IPS DF 4.7 (cell line): ENCODE data around the gene NCBP1.

Experiments
- DNase-seq: peaks from one replicate; pipeline ENCODE4 v3.0.0-alpha.2; 2013; ENCODE audit warnings: low spot score; ENCODE audit errors: extremely low read depth

Gene NCBP1

DNA sequence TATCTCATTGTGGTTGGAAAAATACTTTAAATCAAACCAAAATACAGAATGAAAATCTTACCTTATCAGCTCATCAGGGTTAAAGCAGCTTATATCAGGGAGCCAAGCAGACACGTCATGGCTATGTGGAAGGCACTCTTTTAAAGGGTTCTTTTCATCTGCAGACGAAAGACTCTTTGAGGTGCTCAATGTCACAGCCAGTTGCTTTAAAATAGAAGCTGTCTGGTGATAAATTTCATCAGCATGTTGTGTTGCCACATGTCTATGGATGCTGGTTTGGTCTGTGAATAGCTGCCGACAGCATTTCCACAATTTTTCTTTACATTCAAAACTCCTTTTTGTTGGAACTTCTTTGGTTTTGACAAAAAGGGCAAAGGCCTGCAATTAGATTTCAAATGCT lies 8.0 kb upstream of the NCBP1 start:
- no peak for DNase-seq

GRCh38 chr9:97627624-97628023 lies 6.0 kb upstream of the NCBP1 start:
- no peak for DNase-seq

GRCh38 chr9:97628668-97629067 lies 5.0 kb upstream of the NCBP1 start:
- no peak for DNase-seq

DNA sequence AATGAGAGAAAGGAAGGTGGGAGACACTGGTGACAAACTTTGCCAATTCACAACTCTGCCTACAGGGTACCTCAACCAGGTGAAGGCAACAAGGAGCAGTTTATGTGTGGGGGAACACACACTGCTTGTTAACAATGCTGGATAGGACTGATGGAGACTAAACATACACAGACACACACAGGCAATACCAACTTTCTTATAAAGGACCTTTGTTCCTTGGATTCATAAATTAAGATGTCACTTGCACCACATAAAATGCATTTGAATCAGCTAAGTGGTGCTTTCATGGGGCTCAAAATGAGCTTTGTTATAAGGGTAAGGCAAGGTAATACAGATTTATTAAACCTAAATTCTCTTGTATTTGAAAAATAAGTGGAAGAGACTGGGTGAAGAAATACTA lies 4.5 kb upstream of the NCBP1 start:
- DNase-seq, result no peak

GRCh38 chr9:97630591-97630990 lies 3.0 kb upstream of the NCBP1 start:
- no peak for DNase-seq

DNA sequence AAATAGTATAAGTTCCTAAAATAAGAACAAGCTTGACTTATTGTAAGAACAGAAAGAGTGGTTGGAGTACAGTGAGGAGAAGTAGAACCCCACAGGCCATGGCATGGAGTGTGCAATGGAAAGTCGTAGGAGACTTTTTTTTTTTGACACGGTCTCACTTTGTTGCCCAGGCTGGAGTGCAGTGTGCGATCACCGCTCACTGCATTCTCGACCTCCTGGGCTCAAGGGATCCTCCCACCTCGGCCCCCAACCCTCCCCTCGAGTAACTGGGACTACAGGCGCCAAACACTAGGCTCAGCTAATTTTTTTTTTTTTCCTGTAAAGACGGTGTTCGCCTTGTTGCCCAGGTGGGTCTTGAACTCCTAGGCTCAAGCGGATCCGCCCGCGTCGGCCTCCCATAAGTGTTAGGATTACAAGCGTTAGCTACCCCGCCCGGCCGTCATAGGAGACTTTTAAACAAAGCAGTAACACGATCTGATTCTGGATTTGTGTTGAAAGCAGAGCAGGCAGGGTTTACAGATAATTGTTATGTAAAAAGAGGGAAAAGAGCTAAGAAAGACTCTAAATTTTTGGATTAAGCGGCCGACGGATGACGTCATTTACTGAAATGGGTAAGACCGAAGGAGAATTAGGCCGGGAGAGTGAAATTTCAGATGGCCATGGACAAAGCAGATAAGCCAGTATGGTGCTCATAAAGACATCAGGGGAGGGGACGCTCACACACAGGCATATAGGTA lies 1.2 kb upstream of the NCBP1 start:
- DNase-seq, result no peak

GRCh38 chr9:97633859-97634490 lies 354 bp downstream of the NCBP1 start:
- DNase-seq, result no peak

DNA sequence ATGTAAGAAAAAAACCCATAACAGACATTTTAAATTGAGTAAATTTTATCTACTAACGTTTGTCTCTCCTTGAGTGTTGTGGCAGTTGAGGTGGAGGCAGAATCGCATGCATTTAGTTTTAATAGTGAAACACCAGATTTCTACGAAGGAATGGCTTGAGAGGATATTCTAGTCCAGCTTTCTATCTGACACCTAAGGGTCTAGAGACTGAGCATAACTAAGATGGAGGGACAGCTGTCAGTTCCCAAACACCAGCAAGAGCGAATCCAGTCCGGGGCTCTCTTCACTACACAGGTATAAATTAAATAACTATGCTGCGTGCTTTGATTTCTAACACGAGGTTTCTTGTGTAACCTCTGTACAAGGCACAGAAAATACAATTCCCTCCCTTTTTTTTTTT lies 1.4 kb downstream of the NCBP1 start:
- DNase-seq, result no peak

DNA sequence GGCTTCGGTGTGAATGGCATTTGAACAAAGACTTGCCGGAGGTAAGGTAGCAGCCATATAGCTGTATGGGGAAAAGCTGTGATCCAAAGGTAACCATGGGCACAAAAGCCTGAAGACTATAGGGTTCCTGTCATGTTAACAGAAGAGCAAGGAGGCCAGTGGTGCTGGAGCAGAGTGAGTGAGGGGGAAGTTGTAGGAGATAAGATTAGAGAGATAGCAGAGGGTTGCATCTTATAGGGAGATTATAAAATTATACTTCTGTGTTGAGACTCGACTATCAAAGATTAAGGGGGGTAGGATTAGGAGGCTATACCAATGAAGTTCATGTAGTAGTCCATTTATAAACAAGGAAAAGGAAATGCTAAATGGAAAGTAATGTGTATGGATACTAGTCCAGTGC lies 3.3 kb downstream of the NCBP1 start:
- DNase-seq, result no peak

- DNase-seq, result no peak
These were observed 5.0 kb downstream of the NCBP1 start for GRCh38 chr9:97638666-97639065.

DNA sequence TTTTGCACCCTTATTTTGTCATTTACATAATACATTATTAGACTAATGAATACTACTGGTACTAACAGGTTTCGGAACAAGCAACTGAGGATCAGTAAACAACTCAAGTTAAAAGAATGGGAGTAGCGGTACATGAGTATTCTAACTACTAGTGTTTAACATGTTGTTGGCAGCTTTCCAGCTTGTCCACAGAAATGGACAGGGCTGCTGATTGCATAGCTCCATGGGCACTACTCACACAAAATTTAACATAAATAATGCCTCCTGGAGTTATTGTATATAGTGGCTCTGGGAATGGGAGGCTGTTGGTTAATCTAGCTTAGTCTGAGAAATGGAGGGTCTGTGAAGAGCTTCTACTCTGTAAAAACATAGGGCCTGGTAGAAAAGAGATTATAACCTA lies 6.7 kb downstream of the NCBP1 start:
- no peak for DNase-seq

DNA sequence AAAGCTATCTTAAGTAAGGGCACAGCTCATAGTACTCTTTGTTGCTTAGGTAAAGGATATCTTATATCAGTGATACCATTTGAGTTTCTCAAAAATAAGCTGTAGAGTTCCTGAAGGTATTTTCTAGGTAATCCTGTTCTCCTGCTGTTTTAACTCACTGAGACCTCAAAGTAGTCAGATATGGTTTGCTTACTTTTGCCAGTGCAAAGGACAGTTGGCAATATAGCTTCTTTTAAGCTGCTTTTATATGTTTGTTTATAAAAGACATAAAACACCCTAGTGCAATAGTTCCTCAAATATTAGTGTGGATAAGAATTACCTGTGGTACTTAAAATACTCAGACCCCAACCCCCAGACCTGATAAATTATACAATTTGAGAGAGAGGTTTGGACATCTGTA lies 12.1 kb downstream of the NCBP1 start:
- DNase-seq, result no peak

- DNase-seq, result no peak
These were observed 14.4 kb downstream of the NCBP1 start for GRCh38 chr9:97647996-97648395.

DNA sequence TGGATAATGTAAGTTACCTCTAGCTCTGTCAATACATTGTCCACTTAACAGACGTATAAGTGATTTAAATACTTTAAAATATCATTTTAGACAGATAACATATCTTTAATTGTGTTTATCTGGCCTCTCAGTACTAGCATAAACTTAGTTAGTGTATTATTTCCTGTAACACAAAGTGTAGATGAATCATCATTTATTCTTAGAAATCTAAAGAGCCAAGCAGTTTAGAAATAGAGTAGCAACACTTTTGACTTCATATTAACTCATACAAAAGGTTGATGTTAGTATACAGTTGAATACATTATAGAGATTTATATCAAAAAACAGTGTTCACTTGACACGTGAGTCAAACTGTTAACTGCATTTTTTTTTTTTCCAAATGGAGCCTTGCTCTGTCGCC lies 18.0 kb downstream of the NCBP1 start:
- no peak for DNase-seq

GRCh38 chr9:97658707-97659106 lies 25.1 kb downstream of the NCBP1 start:
- no peak for DNase-seq

- no peak for DNase-seq
These were observed 26.1 kb downstream of the NCBP1 start for GRCh38 chr9:97659771-97660170.

GRCh38 chr9:97660340-97660739 lies 26.7 kb downstream of the NCBP1 start:
- DNase-seq, result no peak

DNA sequence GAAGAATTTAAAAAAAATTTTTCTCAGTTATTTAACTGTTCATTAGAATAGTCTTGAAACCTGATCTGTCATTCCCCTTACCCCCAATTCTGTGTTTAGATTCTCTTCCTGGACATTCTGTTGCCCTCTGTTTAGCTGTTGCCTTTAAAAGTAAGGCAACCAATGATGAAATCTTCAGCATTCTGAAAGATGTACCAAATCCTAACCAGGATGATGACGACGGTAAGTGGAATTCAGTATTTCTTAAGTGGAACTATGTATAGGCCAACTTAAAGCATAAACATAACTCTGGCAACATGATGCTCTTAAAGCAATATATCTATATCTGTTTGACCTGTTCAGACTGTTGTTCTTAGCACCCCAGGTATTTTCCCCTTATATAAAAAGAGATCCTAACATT lies 27.2 kb downstream of the NCBP1 start:
- no peak for DNase-seq

GRCh38 chr9:97665742-97666141 lies 32.1 kb downstream of the NCBP1 start:
- no peak for DNase-seq

DNA sequence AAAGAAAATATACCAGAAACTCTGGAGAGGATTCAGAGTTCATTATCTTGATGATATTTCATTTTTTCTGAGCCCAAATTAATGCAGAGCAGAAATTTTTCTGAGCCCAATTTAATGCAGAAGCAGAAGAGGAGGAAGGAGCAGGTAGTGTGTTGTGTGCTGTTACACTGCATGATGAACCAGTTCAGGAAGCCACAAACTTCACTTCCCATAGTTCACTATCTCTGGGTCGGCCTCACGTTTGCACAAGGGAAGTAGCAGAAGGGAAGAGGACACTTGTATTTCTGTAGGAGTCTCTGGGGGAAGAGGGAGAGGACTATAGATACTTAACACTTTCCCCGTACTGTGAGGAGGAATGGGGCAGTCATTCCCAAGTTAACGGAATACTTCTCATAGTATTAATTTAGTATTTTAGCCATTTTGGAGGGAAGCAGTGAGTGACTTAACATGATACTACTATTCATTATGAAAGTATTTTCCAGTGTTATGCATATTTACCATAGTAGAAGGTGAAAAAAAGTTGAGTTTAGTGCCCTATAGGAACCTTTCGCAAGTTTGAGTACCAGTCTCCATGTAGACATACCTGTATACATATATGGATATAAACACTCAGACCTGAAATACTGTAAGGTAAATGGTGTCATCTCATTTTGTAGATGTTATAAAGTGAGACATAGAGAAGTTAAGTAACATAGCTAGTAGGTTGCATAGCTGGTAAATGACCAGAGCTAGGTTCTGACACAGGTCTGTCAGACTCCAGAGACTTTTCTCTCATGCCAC lies 33.5 kb downstream of the NCBP1 start:
- no peak for DNase-seq

GRCh38 chr9:97668485-97668884 lies 34.9 kb downstream of the NCBP1 start:
- DNase-seq, result no peak

- DNase-seq, result no peak
These were observed 37.0 kb downstream of the NCBP1 start for GRCh38 chr9:97670586-97670985.

GRCh38 chr9:97672403-97672802 lies 38.8 kb downstream of the NCBP1 start:
- DNase-seq, result no peak
